Esophagus squamous epithelium (tissue), 5 donors: ENCODE results near the gene RAB29. TPM values are rescaled to one million over a fixed set of nuclear protein-coding genes. Genes with fewer than 3 reads are reported as not detected.

Source experiments
- DNase-seq: peaks from one replicate; lab custom pipeline; 2025; lab: John Stamatoyannopoulos, UW
- H3K27ac ChIP-seq, 4 donors: fragments of 200-600 bp; sonication (generic); one replicate each; pipeline ENCODE4 v1.5.1; 2016 to 2019; ENCODE audit warnings: mild to moderate bottlenecking in 1 of 4
- H3K27me3 ChIP-seq, 4 donors: fragments of 200-600 bp; sonication (generic); 1 replicate in 3 of 4; 2 replicates in 1 of 4; pipeline versions ENCODE4 v1.5.1 to v1.6.0; 2017 to 2021; ENCODE audit warnings: antibody characterized with exemption in 1 of 4
- H3K36me3 ChIP-seq, 3 donors: fragments of 200-600 bp; sonication (generic); one replicate each; pipeline ENCODE4 v1.5.1; 2016 to 2019
- H3K4me1 ChIP-seq, 3 donors: fragments of 200-600 bp; sonication (generic); one replicate each; pipeline ENCODE4 v1.5.1; 2017 to 2019
- H3K4me3 ChIP-seq, 4 donors: fragments of 200-600 bp; sonication (generic); 1 replicate in 3 of 4; 2 replicates in 1 of 4; pipeline ENCODE4 v1.5.1; 2016 to 2019; ENCODE audit warnings: mild to moderate bottlenecking in 2 of 4, moderate library complexity in 1 of 4
- H3K9me3 ChIP-seq, 3 donors: fragments of 200-600 bp; sonication (generic); one replicate each; pipeline ENCODE4 v1.5.1; 2016 to 2019
- CTCF ChIP-seq, 6 experiments: fragments of 450-650 bp in 4 of 6; fragments of 200-600 bp in 2 of 6; sonication (generic) in 2 of 6; IDR thresholded peaks; one replicate each; pipeline ENCODE4 v1.5.1; 2016 to 2019; ENCODE audit warnings: antibody characterized with exemption in 6 of 6, mild to moderate bottlenecking in 4 of 6, moderate library complexity in 4 of 6
- POLR2A ChIP-seq, 4 donors: fragments of 450-650 bp; IDR thresholded peaks; one replicate each; pipeline ENCODE4 v1.6.1; 2017; ENCODE audit warnings: antibody characterized with exemption in 4 of 4, mild to moderate bottlenecking in 4 of 4, moderate library complexity in 3 of 4
- WGBS, 2 donors: methylation state at CpG; one replicate each; pipeline ENCODE4 v1.1.5; 2018; 5-methylcytosine and 5-hydroxymethylcytosine counted together
- intact Hi-C: fragments of 100-400 bp; cut with DNase I; formaldehyde crosslinking; loops from one replicate; pipeline ENCODE4 v1.15.0; 2022
- total RNA-seq, 4 donors: library from RNA; depleted of rRNA; stranded (reverse); fragments of >200 nt; gene quantifications; one replicate each; pipeline ENCODE4 v1.1.0, GENCODE V29; 2016
- donor health status: DM: yes; HTN: yes; CAD: no.

The RAB29 gene
- total RNA-seq, 4 donors from 2014 or later = 3.0 to 19.3 (median 7.0) TPM

- no peaks in the 10 kb centered on the region for H3K36me3 ChIP-seq
- H3K4me3 ChIP-seq = no peak overlapping the region
- intact Hi-C loops = no loop called here
- H3K9me3 ChIP-seq = no peaks in the 10 kb centered on the region
- no peak overlapping the region for H3K27ac ChIP-seq
- H3K27me3 ChIP-seq = no peaks in the 10 kb centered on the region
- TF ChIP-seq CTCF (IDR thresholded peaks at IDR 0.05) (no peak), POLR2A (IDR thresholded peaks at IDR 0.05) (no peak)
- no peak for DNase-seq
- H3K4me1 ChIP-seq = no peaks in the 10 kb centered on the region
These were observed 8.1 kb upstream of the RAB29 start for GRCh38 chr1:205783433-205783795.

GRCh38 chr1:205782627-205783432, 7.5 kb upstream of the RAB29 start:
- Histone ChIP-seq H3K27ac (no peak overlapping the region), H3K27me3 (no peaks in the 10 kb centered on the region), H3K4me3 (no peak overlapping the region), H3K4me1 (no peaks in the 10 kb centered on the region), H3K9me3 (no peaks in the 10 kb centered on the region), H3K36me3 (no peaks in the 10 kb centered on the region)
- 56 to 66% methylated on average over 4 of the region's 4 CpGs for WGBS, 2 donors
- intact Hi-C loops = no loop called here
- DNase-seq = no peak
- no peak for TF ChIP-seq POLR2A (IDR thresholded peaks at IDR 0.05)
- no peak for TF ChIP-seq CTCF (IDR thresholded peaks at IDR 0.05)

- Histone ChIP-seq H3K4me1 (peaks cover 0 to 9% (median 8%) of the 10 kb centered on the region in 3 donors), H3K27me3 (no peaks in the 10 kb centered on the region), H3K4me3 (no peak overlapping the region), H3K9me3 (no peaks in the 10 kb centered on the region), H3K27ac (no peak overlapping the region), H3K36me3 (no peaks in the 10 kb centered on the region)
- TF ChIP-seq CTCF (IDR thresholded peaks at IDR 0.05) = no peak
- no peak for TF ChIP-seq POLR2A (IDR thresholded peaks at IDR 0.05)
- no peak for DNase-seq
- intact Hi-C loops = no loop called here
- 85 to 92% methylated on average over 4 to 5 of the region's 5 CpGs for WGBS, 2 donors
These were observed 5.1 kb upstream of the RAB29 start for GRCh38 chr1:205780335-205780734.

GRCh38 chr1:205777994-205778393, 2.7 kb upstream of the RAB29 start:
- Histone ChIP-seq H3K4me1 (peaks cover 0 to 30% (median 16%) of the 10 kb centered on the region in 3 donors), H3K27ac (no peak overlapping the region), H3K36me3 (no peaks in the 10 kb centered on the region), H3K27me3 (no peaks in the 10 kb centered on the region), H3K9me3 (no peaks in the 10 kb centered on the region), H3K4me3 (no peak overlapping the region)
- DNase-seq = no peak
- TF ChIP-seq CTCF (IDR thresholded peaks at IDR 0.05) = no peak
- TF ChIP-seq POLR2A (IDR thresholded peaks at IDR 0.05) = no peak
- intact Hi-C loops = no loop called here
- 73 to 75% methylated on average over 2 of the region's 2 CpGs for WGBS, 2 donors

GRCh38 chr1:205775717-205776056, 405 bp upstream of the RAB29 start:
- Histone ChIP-seq H3K27me3 (no peaks in the 10 kb centered on the region), H3K9me3 (no peaks in the 10 kb centered on the region), H3K4me1 (peaks cover 3 to 46% (median 16%) of the 10 kb centered on the region in 3 donors), H3K27ac (peak overlapping the region; percentile 65 to 86 (median 80)), H3K36me3 (no peaks in the 10 kb centered on the region), H3K4me3 (peak overlapping the region; percentile 52 to 80 (median 78))
- DNase-seq = no peak
- intact Hi-C loops = no loop called here
- TF ChIP-seq CTCF (IDR thresholded peaks at IDR 0.05) (no peak), POLR2A (IDR thresholded peaks at IDR 0.05) (no peak)
